DND-41 (cell line): Measurements from ENCODE around the gene AKIRIN2.

Source experiments
- ATAC-seq: fragments of 200-7000 bp; cut with Tn5 transposase; 3 replicates; pipeline ENCODE4 v1.9.1; 2021; ENCODE audit warnings: low read depth; ENCODE audit not compliant: insufficient read depth
- DNase-seq: peaks from one replicate; pipeline ENCODE4 v3.0.0-alpha.2; 2020
- H2AFZ ChIP-seq: 2 replicates; pipeline ENCODE4 v1.6.0; 2012; ENCODE audit warnings: low read depth, low read length
- H3K27ac ChIP-seq: 2 replicates; pipeline ENCODE4 v1.5.1; 2012; ENCODE audit warnings: low read length, inconsistent platforms
- H3K27me3 ChIP-seq: fragments of 200-600 bp; sonication (generic); 2 replicates; pipeline ENCODE4 v1.6.0; 2012; ENCODE audit warnings: low read length, mild to moderate bottlenecking, inconsistent platforms; ENCODE audit not compliant: insufficient read depth, poor library complexity
- H3K36me3 ChIP-seq: 2 replicates; pipeline ENCODE4 v1.5.1; 2012; ENCODE audit warnings: low read length, inconsistent platforms; ENCODE audit not compliant: insufficient read depth
- H3K4me1 ChIP-seq: 2 replicates; pipeline ENCODE4 v1.5.1; 2012; ENCODE audit warnings: mild to moderate bottlenecking, low read length; ENCODE audit not compliant: insufficient read depth
- H3K4me2 ChIP-seq: 2 replicates; pipeline ENCODE4 v1.6.0; 2012; ENCODE audit warnings: mild to moderate bottlenecking, moderate library complexity, low read length, inconsistent platforms; ENCODE audit not compliant: insufficient read depth
- H3K4me3 ChIP-seq, 2 experiments: fragments of 200-600 bp in 1 of 2; shearing (Covaris generic) in 1 of 2; 2 replicates each; pipeline ENCODE4 v1.5.1; 2012 to 2016; ENCODE audit warnings: inconsistent platforms in 2 of 2, low read length in 2 of 2, mild to moderate bottlenecking in 2 of 2, low read depth in 1 of 2, moderate library complexity in 1 of 2
- H3K79me2 ChIP-seq: 2 replicates; pipeline ENCODE4 v1.6.0; 2012; ENCODE audit warnings: low read length, inconsistent platforms; ENCODE audit not compliant: insufficient read depth
- H3K9ac ChIP-seq: 2 replicates; pipeline ENCODE4 v1.6.0; 2012; ENCODE audit warnings: low read depth, mild to moderate bottlenecking, inconsistent platforms, low read length, moderate library complexity
- H3K9me3 ChIP-seq: 2 replicates; pipeline ENCODE4 v1.5.1; 2012; ENCODE audit warnings: low read length, moderate library complexity, mild to moderate bottlenecking, inconsistent platforms; ENCODE audit not compliant: insufficient read depth, severe bottlenecking
- H4K20me1 ChIP-seq: 2 replicates; pipeline ENCODE4 v1.6.0; 2012; ENCODE audit warnings: low read length; ENCODE audit not compliant: insufficient read depth
- CTCF ChIP-seq: IDR thresholded peaks from 2 replicates; pipeline ENCODE4 v1.5.1; 2012; ENCODE audit warnings: borderline replicate concordance, low read length, moderate library complexity, mild to moderate bottlenecking; ENCODE audit not compliant: poor library complexity, severe bottlenecking; ENCODE audit errors: extremely low read depth
- EZH2 ChIP-seq: IDR thresholded peaks from 3 replicates; pipeline ENCODE4 v1.6.1; 2012; ENCODE audit warnings: borderline replicate concordance, low read depth, mild to moderate bottlenecking, moderate library complexity, low read length, inconsistent platforms; ENCODE audit not compliant: severe bottlenecking

Gene AKIRIN2

GRCh38 chr6:87675004-87675681, 26.9 kb downstream of the AKIRIN2 start:
- no peak overlapping the region for H3K4me2 ChIP-seq
- TF ChIP-seq EZH2 (no peak), CTCF (no peak)
- DNase-seq (no peak), ATAC-seq (no peak)
- H3K27ac ChIP-seq = no peak overlapping the region
- peaks cover 60% of the 10 kb centered on the region for H3K36me3 ChIP-seq
- no peak overlapping the region for H2AFZ ChIP-seq
- H3K4me1 ChIP-seq = no peaks in the 10 kb centered on the region
- H3K79me2 ChIP-seq = peaks cover 11% of the 10 kb centered on the region
- no peaks in the 10 kb centered on the region for H3K27me3 ChIP-seq
- H3K4me3 ChIP-seq = no peak overlapping the region
- H4K20me1 ChIP-seq = no peaks in the 10 kb centered on the region
- H3K9ac ChIP-seq = no peak overlapping the region
- H3K9me3 ChIP-seq = no peaks in the 10 kb centered on the region

DNA sequence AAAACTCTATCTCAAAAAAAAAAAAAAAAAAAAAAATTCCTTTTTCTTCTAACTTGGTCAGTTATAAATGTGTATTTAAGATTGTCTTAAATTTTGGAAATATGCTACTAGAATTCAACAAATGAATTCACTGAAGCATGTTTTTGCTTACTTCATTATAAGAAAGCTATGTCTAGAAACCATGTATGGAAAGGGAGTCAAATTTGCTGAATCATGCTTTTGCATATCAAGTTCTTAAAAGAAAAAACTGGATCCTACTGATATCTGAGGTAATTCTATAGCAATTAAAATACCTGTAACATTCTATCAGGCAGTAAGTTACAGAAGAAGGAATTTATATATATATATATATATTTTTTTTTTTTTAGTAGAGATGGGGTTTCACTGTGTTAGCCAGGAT, 27.7 kb downstream of the AKIRIN2 start:
- Histone ChIP-seq H3K27ac (no peak overlapping the region), H3K4me3 (no peak overlapping the region), H3K36me3 (peaks cover 62% of the 10 kb centered on the region), H3K4me2 (no peak overlapping the region), H3K9me3 (no peaks in the 10 kb centered on the region), H2AFZ (no peak overlapping the region), H3K4me1 (no peaks in the 10 kb centered on the region), H3K27me3 (no peaks in the 10 kb centered on the region), H3K79me2 (peaks cover 4% of the 10 kb centered on the region; the same call in 1 of the 2 replicates), H4K20me1 (no peaks in the 10 kb centered on the region), H3K9ac (no peak overlapping the region)
- ATAC-seq (no peak), DNase-seq (no peak)
- TF ChIP-seq CTCF (no peak), EZH2 (no peak)

- H3K27ac ChIP-seq = no peak overlapping the region
These were observed 28.8 kb downstream of the AKIRIN2 start for GRCh38 chr6:87673237-87673636.

More at GRCh38 chr6:87673237-87673636, 28.8 kb downstream of the AKIRIN2 start:
- no peak for ATAC-seq
- Histone ChIP-seq H3K9me3 (no peaks in the 10 kb centered on the region), H4K20me1 (no peaks in the 10 kb centered on the region), H3K79me2 (peaks cover 2% of the 10 kb centered on the region; the same call in 1 of the 2 replicates), H3K9ac (no peak overlapping the region), H2AFZ (no peak overlapping the region), H3K4me3 (no peak overlapping the region), H3K36me3 (peaks cover 58% of the 10 kb centered on the region), H3K4me1 (no peaks in the 10 kb centered on the region), H3K4me2 (no peak overlapping the region), H3K27me3 (no peaks in the 10 kb centered on the region)
- TF ChIP-seq EZH2 (no peak), CTCF (no peak)
- DNase-seq = no peak
